Measurements from ENCODE around the gene DDRGK1.

GRCh38 chr20:3190681-3191111 is 13.8 kb downstream of the DDRGK1 start:
- TF ChIP-seq, protein P1, sequence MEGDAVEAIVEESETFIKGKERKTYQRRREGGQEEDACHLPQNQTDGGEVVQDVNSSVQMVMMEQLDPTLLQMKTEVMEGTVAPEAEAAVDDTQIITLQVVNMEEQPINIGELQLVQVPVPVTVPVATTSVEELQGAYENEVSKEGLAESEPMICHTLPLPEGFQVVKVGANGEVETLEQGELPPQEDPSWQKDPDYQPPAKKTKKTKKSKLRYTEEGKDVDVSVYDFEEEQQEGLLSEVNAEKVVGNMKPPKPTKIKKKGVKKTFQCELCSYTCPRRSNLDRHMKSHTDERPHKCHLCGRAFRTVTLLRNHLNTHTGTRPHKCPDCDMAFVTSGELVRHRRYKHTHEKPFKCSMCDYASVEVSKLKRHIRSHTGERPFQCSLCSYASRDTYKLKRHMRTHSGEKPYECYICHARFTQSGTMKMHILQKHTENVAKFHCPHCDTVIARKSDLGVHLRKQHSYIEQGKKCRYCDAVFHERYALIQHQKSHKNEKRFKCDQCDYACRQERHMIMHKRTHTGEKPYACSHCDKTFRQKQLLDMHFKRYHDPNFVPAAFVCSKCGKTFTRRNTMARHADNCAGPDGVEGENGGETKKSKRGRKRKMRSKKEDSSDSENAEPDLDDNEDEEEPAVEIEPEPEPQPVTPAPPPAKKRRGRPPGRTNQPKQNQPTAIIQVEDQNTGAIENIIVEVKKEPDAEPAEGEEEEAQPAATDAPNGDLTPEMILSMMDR (IDR thresholded peaks at IDR 0.05): no peak
- TF ChIP-seq POLR2AphosphoS5 (IDR thresholded peaks at IDR 0.05; ENCODE audit: insufficient read depth in 1 of 2, low read depth in 1 of 2) (no peak), POLR2A (IDR thresholded peaks at IDR 0.05) (no peak)

All from vagina (tissue), 2 donors.